GM18526 (cell line): ENCODE results near the gene STPG4.

Experiments used
- POLR2A ChIP-seq: IDR thresholded peaks from 3 replicates; pipeline ENCODE4 v1.6.1; 2011; ENCODE audit not compliant: insufficient read length; ENCODE audit errors: extremely low read depth

The STPG4 gene

DNA sequence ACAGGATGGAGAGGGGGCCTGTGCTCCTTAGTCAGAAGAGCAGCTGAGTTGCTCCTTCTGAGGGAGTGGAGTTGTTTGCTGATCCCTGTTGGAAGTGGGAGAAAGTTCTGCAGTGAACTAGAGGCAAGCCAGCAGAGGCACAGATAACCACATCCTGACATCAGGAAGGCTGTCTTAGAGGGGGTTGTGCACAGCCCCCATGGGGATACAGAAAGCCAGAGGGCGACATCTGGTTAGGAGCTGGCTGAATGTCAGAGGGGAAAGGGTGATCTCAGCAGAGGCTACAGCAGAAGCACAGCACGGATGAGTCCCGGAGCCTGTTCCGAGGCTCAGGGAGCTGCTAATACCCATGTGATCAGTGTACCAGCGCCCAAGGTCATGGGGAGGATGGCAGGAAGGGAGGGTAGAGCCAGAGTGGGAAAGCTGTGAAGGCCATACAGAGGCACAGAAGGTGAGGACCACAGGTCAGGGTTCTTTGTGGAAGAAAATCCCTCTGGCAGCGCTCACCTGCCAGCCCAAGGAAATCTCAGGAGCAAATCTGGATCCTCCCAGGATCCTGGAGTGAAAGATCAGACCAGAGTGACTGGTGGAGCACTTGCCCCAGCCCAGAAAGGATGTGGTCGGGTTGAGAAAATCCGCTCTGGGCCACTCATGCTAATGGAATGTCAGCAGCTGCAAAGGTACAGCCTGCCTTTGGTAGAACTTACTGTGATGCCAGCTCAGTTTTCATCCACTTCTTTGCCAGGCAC lies 111.8 kb downstream of the STPG4 start:
- no peak for TF ChIP-seq POLR2A

- TF ChIP-seq POLR2A = no peak
These were observed 113.0 kb downstream of the STPG4 start for GRCh38 chr2:47041891-47042684.

DNA sequence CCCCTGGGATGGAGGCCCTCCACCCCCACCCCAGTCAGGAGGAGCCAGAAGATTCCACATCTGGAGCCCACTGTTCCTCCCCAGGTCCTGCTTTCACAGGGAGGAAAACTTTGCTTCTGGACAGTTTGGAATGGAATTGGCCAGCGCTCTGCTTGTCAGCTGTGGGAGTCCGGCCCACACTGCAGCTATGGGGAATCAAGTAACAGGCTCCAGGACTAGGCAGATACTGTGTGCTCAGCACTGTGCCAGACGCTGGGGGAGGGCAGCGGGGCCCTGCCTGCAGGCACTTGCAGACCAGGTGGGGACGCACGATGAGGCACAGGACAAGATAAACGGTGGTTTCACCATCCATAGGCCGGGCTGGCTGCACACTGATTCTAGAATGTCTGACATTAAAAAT lies 114.0 kb downstream of the STPG4 start:
- no peak for TF ChIP-seq POLR2A

- no peak for TF ChIP-seq POLR2A
These were observed 114.5 kb downstream of the STPG4 start for GRCh38 chr2:47040651-47041050.

- no peak for TF ChIP-seq POLR2A
These were observed 115.1 kb downstream of the STPG4 start for GRCh38 chr2:47039913-47040562.

DNA sequence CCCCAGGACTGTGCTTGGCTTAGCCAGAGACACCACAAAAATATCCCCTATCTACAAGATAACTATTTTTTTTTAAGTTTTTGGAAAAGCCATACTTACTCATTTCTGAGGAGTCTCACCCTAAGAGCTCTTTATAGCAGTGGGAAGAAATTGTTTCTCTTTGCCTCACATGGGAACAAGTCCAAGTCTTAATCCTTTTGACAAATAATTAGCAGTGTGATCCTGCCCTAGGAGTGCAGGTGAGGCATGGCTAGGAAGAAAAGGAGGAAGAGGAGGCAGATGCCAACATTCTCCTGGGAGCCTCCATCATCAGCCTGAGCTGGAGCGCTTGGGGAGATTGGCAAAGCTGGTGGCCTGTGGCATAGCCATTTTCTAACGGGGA lies 115.6 kb downstream of the STPG4 start:
- no peak for TF ChIP-seq POLR2A

- TF ChIP-seq POLR2A = no peak
These were observed 116.2 kb downstream of the STPG4 start for GRCh38 chr2:47038656-47039488.

- TF ChIP-seq POLR2A = no peak
These were observed 117.4 kb downstream of the STPG4 start for GRCh38 chr2:47037678-47038077.
